Lung (tissue), 12 donors: Measurements from ENCODE around the gene DLG3. TPM values are rescaled to one million over a fixed set of nuclear protein-coding genes. Genes with fewer than 3 reads are reported as not detected.

ENCODE experiments used
- ATAC-seq: fragments of 200-7000 bp; cut with Tn5 transposase; one replicate; pipeline ENCODE4 v1.9.1; 2020; ENCODE audit warnings: moderate number of reproducible peaks; ENCODE audit not compliant: insufficient read depth, low FRiP score
- DNase-seq, 3 donors: peaks; one replicate each; pipeline ENCODE4 v3.0.0-alpha.2; 2013 to 2017
- H3K27ac ChIP-seq, 2 donors: one replicate each; pipeline ENCODE4 v1.5.1; 2013; ENCODE audit warnings: mild to moderate bottlenecking in 2 of 2, moderate library complexity in 2 of 2, control low read depth in 1 of 2, inconsistent platforms in 1 of 2, low read depth in 1 of 2, low read length in 1 of 2
- H3K27me3 ChIP-seq, 3 donors: one replicate each; pipeline ENCODE4 v1.5.1; 2013; ENCODE audit warnings: low read length in 2 of 3; ENCODE audit not compliant: control insufficient read depth in 3 of 3, insufficient read depth in 3 of 3
- H3K36me3 ChIP-seq, 4 donors: one replicate each; pipeline ENCODE4 v1.5.1; 2013; ENCODE audit warnings: low read length in 4 of 4, mild to moderate bottlenecking in 1 of 4, moderate library complexity in 1 of 4; ENCODE audit not compliant: control insufficient read depth in 4 of 4, insufficient read depth in 4 of 4
- H3K4me1 ChIP-seq, 5 donors: one replicate each; pipeline ENCODE4 v1.5.1; 2013; ENCODE audit warnings: low read length in 5 of 5, mild to moderate bottlenecking in 2 of 5, moderate library complexity in 1 of 5; ENCODE audit not compliant: control insufficient read depth in 5 of 5, insufficient read depth in 5 of 5
- H3K4me3 ChIP-seq: one replicate; pipeline ENCODE4 v1.5.1; 2013; ENCODE audit warnings: mild to moderate bottlenecking, control low read depth, moderate library complexity
- H3K9ac ChIP-seq, 2 donors: one replicate each; pipeline ENCODE4 v1.5.1; 2013; ENCODE audit warnings: low read length in 2 of 2, control low read depth in 1 of 2; ENCODE audit not compliant: insufficient read depth in 1 of 2
- H3K9me3 ChIP-seq, 4 donors: one replicate each; pipeline ENCODE4 v1.5.1; 2013; ENCODE audit warnings: low read length in 3 of 4, mild to moderate bottlenecking in 1 of 4, moderate library complexity in 1 of 4; ENCODE audit not compliant: control insufficient read depth in 4 of 4, insufficient read depth in 3 of 4
- CTCF ChIP-seq: IDR thresholded peaks from 2 replicates; pipeline ENCODE4 v1.5.1; 2012; ENCODE audit warnings: mild to moderate bottlenecking; ENCODE audit errors: control extremely low read depth, extremely low read depth
- WGBS, 2 donors: extraction: QIAGEN DNeasy Blood & Tissue Kit; methylation state at CpG; one replicate each; pipeline ENCODE4 v1.1.7; 2013; 5-methylcytosine and 5-hydroxymethylcytosine counted together
- polyA plus RNA-seq, 2 donors: library from polyadenylated mRNA; stranded (reverse); fragments of 200-250 nt; gene quantifications; one replicate each; pipeline ENCODE4 v1.2.1, GENCODE V29; 2013
- total RNA-seq, 2 donors: library from RNA; depleted of rRNA in 1 of 2; stranded (reverse); fragments of >200 nt in 1 of 2; gene quantifications; one replicate each; pipeline ENCODE4 v1.2.1, GENCODE V29; 2014 to 2021
- donor health status: control.
- donor health status: control.
- donor health status: Bipolar disorder and iron deficiency.
- donor health status: healthy.
- donor health status: DM: yes; HTN: yes; CAD: no.

The DLG3 gene
- total and polyA plus RNA-seq, 4 donors, result 9.3 to 31.5 (median 18.6) TPM

- Histone ChIP-seq H3K4me3 (no peak overlapping the region), H3K4me1 (no peaks in the 10 kb centered on the region), H3K9me3 (no peaks in the 10 kb centered on the region), H3K27ac (no peak overlapping the region), H3K9ac (no peak overlapping the region), H3K27me3 (no peaks in the 10 kb centered on the region), H3K36me3 (no peaks in the 10 kb centered on the region)
- TF ChIP-seq CTCF, result no peak
- DNase-seq (no peak), ATAC-seq (no peak)
- 74 to 100% methylated on average over 1 of the region's 1 CpG for WGBS, 2 donors
Observed at GRCh38 chrX:70405003-70405402, 39.6 kb upstream of the DLG3 start.

GRCh38 chrX:70410921-70411320, 33.7 kb upstream of the DLG3 start:
- no peak for TF ChIP-seq CTCF
- WGBS, 2 donors, result 79 to 100% methylated on average over 2 of the region's 2 CpGs

GRCh38 chrX:70411475-70411874, 33.2 kb upstream of the DLG3 start:
- DNase-seq (no peak), ATAC-seq (no peak)
- 82 to 100% methylated on average over 3 of the region's 3 CpGs for whole genome bisulfite sequencing, 2 donors
- no peaks in the 10 kb centered on the region for H3K27me3 ChIP-seq
- no peak overlapping the region for H3K27ac ChIP-seq
- no peaks in the 10 kb centered on the region for H3K4me1 ChIP-seq
- no peaks in the 10 kb centered on the region for H3K9me3 ChIP-seq
- H3K4me3 ChIP-seq, result no peak overlapping the region
- no peak overlapping the region for H3K9ac ChIP-seq
- H3K36me3 ChIP-seq, result peaks cover 0 to 2% (median 0%) of the 10 kb centered on the region in 4 donors
- TF ChIP-seq CTCF, result no peak

More at GRCh38 chrX:70410921-70411320, 33.7 kb upstream of the DLG3 start:
- H3K9me3 ChIP-seq, result no peaks in the 10 kb centered on the region
- no peaks in the 10 kb centered on the region for H3K27me3 ChIP-seq
- DNase-seq (no peak), ATAC-seq (no peak)
- peaks cover 0 to 2% (median 0%) of the 10 kb centered on the region in 4 donors for H3K36me3 ChIP-seq
- H3K27ac ChIP-seq, result no peak overlapping the region
- no peak overlapping the region for H3K4me3 ChIP-seq
- H3K4me1 ChIP-seq, result no peaks in the 10 kb centered on the region
- H3K9ac ChIP-seq, result no peak overlapping the region

- Histone ChIP-seq H3K27me3 (peaks cover 0 to 3% (median 0%) of the 10 kb centered on the region in 3 donors), H3K4me3 (no peak overlapping the region), H3K9me3 (peaks cover 0 to 3% (median 0%) of the 10 kb centered on the region in 4 donors), H3K4me1 (no peaks in the 10 kb centered on the region), H3K27ac (no peak overlapping the region), H3K36me3 (no peaks in the 10 kb centered on the region), H3K9ac (no peak overlapping the region)
- ATAC-seq (no peak), DNase-seq (no peak)
- TF ChIP-seq CTCF, result no peak
- WGBS, 2 donors, result 39 to 51% methylated on average over 2 of the region's 2 CpGs
Observed at GRCh38 chrX:70421618-70422017, 23.0 kb upstream of the DLG3 start.
